NCI-H774 (cell line): ENCODE results near the gene CREB1.

ENCODE experiments used
- DNase-seq: peaks from one replicate; lab custom pipeline; 2025; lab: John Stamatoyannopoulos, UW

The CREB1 gene

DNA sequence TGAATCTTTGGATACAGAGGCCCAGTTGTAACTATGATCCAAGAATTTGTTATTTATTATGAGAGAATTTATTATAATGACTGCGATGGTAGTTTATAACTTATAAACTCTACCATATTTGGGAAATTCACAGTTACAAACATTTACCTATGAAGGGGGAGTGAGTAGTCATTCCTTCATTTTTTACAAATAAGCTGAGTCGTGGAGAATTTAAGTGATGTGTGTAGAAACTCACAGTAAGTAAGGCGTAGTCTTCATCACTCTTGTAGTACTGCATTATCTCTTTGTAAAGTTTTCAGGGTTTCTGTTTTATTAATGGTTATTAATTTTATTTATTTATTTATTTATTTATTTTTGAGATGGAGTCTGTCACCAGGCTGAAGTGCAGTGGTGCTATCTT is 13.5 kb downstream of the CREB1 start:
- no peak for DNase-seq

DNA sequence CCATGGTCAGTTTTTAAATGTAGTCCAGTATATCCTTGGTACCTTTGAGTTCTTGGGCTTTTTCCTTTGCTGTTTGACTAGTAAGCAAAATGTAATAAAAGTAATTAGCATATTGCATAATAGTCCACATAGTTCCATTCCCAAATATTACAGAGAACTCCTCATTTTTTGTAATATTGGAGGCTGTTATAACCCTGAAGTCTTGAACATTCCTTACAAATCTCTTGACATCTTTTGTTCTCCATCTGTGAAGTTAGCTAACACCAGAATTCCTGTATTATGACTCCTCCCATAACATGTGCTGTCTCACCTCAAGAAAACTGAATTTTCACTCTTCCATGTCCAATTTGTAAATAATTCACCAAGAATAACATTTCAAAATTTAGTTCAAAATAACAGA is 17.1 kb downstream of the CREB1 start:
- DNase-seq: no peak

GRCh38 chr2:207549145-207549544 is 19.4 kb downstream of the CREB1 start:
- no peak for DNase-seq

DNA sequence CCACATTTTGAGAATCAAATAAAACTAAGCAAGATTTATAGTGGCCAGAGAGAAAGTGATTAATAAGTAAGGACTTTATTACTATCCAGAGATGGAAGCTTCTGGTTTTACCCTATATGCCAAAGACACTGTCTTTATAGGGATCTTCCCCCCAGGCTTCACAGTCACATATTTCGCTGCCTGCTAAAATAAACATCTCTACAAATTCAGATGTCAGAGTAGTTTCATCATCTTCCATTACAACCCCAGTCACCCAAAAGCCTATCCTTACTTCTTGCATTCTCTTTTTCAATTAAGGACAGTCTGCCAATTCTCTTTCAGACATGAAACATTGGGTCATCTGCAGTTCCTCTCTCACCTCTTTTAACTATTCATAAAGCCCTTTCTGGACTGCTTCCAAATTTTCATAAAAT is 28.3 kb downstream of the CREB1 start:
- no peak for DNase-seq

DNA sequence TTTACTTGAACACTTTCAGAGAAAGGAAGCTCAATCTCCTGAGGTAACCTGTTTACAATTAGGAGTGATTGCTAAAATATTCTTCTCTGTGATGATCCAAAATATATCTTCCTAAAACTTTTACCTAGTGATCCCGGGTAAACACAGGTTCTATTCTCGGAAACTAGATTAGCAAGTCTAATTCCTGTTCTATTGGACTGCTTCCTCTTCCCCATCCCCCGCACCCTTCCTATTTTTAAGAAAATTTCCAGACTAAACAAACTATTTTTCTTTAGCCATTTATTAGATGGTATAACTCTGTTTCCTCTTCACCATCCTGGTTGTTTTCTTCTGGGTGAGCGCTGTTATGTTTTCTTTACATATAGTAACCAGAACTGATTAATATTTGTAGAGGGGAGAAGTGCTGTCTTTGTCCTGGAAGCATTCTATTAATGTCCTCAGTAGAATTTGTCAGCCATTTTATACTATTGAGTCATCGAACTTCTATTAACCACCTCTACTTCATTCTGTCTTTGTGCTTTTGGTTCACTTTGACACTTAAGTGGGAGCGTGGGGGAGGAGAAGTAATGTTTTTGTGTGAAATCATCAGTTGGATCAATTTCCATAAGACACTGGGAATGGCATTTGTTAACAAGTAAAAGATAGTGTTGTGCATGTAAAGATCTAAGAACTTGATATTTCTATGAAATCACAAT is 31.8 kb downstream of the CREB1 start:
- no peak for DNase-seq

GRCh38 chr2:207565736-207566500 is 36.2 kb downstream of the CREB1 start:
- no peak for DNase-seq

DNA sequence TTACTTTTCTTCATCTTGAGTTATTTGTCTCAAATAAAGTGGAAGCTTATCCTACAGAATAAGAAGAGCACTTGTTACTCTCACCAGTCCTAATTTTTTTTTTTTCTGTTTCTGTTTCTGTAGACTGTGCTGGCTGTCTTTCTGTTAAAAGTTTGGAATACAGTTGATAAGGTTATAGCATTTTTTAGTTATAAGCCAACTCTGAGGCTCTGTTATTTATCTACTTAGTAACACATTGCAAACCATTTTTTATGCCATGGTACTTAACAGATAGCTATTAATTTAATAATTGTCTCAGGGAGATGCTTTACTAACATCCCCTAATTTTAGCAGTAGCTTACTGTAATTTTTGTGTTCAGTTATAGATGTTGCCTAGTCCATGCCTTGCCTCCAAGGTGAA is 37.9 kb downstream of the CREB1 start:
- DNase-seq: no peak

GRCh38 chr2:207571370-207571769 is 41.6 kb downstream of the CREB1 start:
- no peak for DNase-seq

- no peak for DNase-seq
Observed at GRCh38 chr2:207584952-207585351, 55.2 kb downstream of the CREB1 start.

- DNase-seq: no peak
Observed at GRCh38 chr2:207587305-207587704, 57.5 kb downstream of the CREB1 start.

GRCh38 chr2:207589143-207589542 is 59.4 kb downstream of the CREB1 start:
- DNase-seq: no peak

GRCh38 chr2:207593277-207593676 is 63.5 kb downstream of the CREB1 start:
- DNase-seq: no peak

DNA sequence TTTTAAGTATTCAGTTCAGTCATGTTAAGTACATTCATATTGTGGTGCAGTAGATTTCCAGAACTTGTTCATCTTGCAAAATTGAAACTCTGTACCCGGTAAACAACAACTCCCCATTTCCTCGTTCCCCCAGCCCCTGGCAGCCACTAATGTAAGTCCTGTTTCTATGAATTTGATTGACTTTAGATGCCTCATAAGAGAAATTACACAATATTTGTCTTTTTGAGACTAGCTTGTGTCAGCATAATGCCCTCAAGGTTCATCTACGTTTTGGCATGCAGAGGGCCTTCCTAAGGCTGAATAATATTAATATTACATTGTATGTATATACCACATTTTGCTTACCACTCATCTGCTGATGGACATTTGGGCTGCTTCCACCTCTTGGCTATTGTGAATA is 64.5 kb downstream of the CREB1 start:
- no peak for DNase-seq

DNA sequence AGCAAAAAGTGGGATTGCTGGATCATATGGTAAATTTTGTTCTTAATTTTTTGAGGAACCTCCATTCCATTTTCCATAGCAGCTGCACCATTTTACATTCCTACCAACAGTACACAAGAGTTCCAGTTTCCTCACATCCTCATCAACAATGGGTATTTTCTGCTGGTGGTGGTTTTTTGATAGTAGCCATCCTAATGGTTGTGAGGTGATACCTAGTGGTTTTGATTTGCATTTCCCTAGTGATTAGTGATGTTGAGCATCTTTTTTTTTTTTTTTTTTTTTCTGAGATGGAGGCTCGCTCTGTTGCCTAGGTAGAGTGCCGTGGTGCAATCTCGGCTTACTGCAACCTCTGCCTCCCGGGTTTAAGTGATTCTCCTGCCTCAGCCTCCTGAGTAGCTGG is 65.0 kb downstream of the CREB1 start:
- DNase-seq: no peak

GRCh38 chr2:207599636-207600035 is 69.9 kb downstream of the CREB1 start:
- DNase-seq: no peak

GRCh38 chr2:207600231-207600630 is 70.5 kb downstream of the CREB1 start:
- no peak for DNase-seq

DNA sequence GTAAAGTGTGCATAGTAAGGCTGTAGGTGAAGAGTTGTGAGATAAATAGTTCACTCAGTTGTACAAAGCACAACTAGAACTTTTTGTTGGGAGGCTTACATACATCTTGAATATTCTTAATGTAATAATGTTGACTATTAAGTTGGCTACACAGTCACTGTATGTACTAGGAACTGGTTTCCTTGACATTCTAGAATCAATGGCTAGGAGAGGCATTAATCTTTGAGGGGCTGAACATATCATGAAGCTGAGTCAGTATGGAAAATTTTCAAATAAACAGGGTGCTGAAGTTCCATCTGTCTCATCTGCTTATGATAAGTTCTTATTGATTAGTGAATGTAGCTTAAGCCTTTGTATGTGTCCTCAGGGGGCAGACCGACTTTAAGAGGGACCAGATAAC is 72.0 kb downstream of the CREB1 start:
- DNase-seq: no peak

DNA sequence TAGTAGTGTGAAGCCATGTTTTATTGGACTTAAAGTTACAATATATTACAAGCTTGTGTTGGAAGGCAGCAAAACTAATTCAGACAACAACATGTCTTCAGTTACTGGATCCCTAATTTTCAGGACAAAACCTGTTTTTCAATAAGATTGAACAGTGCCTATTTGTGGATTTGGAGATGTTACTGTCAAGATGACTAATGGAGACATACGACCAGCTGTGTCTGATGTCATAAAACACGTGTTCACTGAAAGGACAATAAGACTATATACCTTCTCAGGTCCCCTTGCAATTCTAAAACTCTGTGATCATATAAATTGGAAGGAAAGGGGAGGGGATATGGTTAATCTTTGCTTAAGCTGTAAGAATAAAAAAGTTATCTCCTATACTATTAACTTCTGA is 73.7 kb downstream of the CREB1 start:
- DNase-seq: no peak

- DNase-seq: no peak
Observed at GRCh38 chr2:207606399-207606798, 76.6 kb downstream of the CREB1 start.

DNA sequence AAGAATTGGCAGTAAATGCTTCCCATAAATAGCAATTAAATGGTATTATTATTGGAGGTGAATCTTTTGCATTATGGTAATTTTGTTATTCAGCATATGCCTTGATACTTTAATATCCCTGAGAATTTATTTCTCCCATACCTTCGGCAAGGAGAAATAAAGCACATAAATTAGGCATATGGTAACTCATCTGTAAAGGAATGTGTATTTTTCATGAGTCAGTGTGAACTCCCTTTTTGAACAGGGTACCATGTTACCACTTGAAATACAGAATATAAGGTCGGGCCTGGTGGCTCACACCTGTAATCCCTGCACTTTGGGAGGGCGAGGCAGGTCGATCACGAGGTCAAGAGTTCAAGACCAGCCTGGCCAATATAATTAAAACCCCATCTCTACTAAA is 77.1 kb downstream of the CREB1 start:
- no peak for DNase-seq

DNA sequence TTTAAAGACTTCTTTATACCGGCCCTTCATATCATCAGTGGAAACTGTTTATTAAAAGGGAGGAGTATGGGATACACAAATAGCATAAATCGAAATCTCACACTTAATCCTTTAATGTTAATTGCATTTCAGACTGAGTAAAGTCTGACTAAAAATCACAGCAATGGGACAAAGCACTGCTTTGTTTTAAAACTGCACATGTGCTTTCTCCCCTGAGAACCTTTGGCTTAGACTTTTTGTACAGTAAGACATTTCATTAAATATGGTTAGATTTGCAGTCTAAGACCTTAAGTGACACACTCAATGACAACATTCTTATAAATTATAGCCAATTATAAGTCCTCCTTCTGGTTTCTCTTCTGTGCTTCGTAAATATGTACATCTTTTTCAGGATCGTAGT is 83.0 kb downstream of the CREB1 start:
- DNase-seq: no peak

GRCh38 chr2:207614824-207615223 is 85.1 kb downstream of the CREB1 start:
- DNase-seq: no peak

- no peak for DNase-seq
Observed at GRCh38 chr2:207616185-207616584, 86.4 kb downstream of the CREB1 start.
